Chondrocyte (in vitro differentiated cells): Measurements from ENCODE around the gene IFI35. TPM values are rescaled to one million over a fixed set of nuclear protein-coding genes. Genes with fewer than 3 reads are reported as not detected.

Experiments
- DNase-seq: peaks from one replicate; pipeline ENCODE4 v3.0.0; 2021; ENCODE audit warnings: mixed read lengths, low spot score
- H3K27ac Mint-ChIP-seq: one replicate; pipeline ENCODE4 v1.8.0; 2021; ENCODE audit warnings: mild to moderate bottlenecking, moderate library complexity, mixed read lengths; ENCODE audit not compliant: unreplicated experiment
- H3K27me3 Mint-ChIP-seq: 2 replicates; pipeline ENCODE4 v1.8.0; 2021; ENCODE audit warnings: low read depth, mixed read lengths
- H3K36me3 Mint-ChIP-seq: 2 replicates; pipeline ENCODE4 v1.8.0; 2021; ENCODE audit warnings: low read depth, mixed read lengths
- H3K4me1 Mint-ChIP-seq: 2 replicates; pipeline ENCODE4 v1.8.0; 2021; ENCODE audit warnings: low read depth, mild to moderate bottlenecking, mixed read lengths
- H3K4me3 Mint-ChIP-seq: one replicate; pipeline ENCODE4 v1.8.0; 2021; ENCODE audit warnings: mild to moderate bottlenecking, moderate library complexity, mixed read lengths; ENCODE audit not compliant: unreplicated experiment
- H3K9me3 Mint-ChIP-seq: 2 replicates; pipeline ENCODE4 v1.8.0; 2021; ENCODE audit warnings: low read depth, mixed read lengths
- total RNA-seq: library from RNA; stranded (reverse); gene quantifications from 3 replicates; pipeline ENCODE4 v1.2.1, GENCODE V29; 2021
- TF ChIP-seq, protein P1 (sequence below): fragments of 200-600 bp; sonication (generic); IDR thresholded peaks from 2 replicates; pipeline ENCODE4 v1.5.0; 2021; ENCODE audit warnings: antibody characterized with exemption, mild to moderate bottlenecking, moderate library complexity

IFI35 gene
- total RNA-seq, 1 donor from 2014 or later = 12.8 TPM

GRCh38 chr17:43016216-43016615 lies 9.6 kb downstream of the IFI35 start:
- no peaks in the 10 kb centered on the region for H3K27me3 Mint-ChIP-seq
- H3K27ac Mint-ChIP-seq = peak overlapping the region; percentile 54
- DNase-seq = no peak
- TF ChIP-seq, protein P1, sequence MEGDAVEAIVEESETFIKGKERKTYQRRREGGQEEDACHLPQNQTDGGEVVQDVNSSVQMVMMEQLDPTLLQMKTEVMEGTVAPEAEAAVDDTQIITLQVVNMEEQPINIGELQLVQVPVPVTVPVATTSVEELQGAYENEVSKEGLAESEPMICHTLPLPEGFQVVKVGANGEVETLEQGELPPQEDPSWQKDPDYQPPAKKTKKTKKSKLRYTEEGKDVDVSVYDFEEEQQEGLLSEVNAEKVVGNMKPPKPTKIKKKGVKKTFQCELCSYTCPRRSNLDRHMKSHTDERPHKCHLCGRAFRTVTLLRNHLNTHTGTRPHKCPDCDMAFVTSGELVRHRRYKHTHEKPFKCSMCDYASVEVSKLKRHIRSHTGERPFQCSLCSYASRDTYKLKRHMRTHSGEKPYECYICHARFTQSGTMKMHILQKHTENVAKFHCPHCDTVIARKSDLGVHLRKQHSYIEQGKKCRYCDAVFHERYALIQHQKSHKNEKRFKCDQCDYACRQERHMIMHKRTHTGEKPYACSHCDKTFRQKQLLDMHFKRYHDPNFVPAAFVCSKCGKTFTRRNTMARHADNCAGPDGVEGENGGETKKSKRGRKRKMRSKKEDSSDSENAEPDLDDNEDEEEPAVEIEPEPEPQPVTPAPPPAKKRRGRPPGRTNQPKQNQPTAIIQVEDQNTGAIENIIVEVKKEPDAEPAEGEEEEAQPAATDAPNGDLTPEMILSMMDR = no peak
- no peak overlapping the region for H3K4me3 Mint-ChIP-seq
- peaks cover 35% of the 10 kb centered on the region for H3K4me1 Mint-ChIP-seq
- H3K9me3 Mint-ChIP-seq = no peaks in the 10 kb centered on the region
- peaks cover 30% of the 10 kb centered on the region for H3K36me3 Mint-ChIP-seq

DNA sequence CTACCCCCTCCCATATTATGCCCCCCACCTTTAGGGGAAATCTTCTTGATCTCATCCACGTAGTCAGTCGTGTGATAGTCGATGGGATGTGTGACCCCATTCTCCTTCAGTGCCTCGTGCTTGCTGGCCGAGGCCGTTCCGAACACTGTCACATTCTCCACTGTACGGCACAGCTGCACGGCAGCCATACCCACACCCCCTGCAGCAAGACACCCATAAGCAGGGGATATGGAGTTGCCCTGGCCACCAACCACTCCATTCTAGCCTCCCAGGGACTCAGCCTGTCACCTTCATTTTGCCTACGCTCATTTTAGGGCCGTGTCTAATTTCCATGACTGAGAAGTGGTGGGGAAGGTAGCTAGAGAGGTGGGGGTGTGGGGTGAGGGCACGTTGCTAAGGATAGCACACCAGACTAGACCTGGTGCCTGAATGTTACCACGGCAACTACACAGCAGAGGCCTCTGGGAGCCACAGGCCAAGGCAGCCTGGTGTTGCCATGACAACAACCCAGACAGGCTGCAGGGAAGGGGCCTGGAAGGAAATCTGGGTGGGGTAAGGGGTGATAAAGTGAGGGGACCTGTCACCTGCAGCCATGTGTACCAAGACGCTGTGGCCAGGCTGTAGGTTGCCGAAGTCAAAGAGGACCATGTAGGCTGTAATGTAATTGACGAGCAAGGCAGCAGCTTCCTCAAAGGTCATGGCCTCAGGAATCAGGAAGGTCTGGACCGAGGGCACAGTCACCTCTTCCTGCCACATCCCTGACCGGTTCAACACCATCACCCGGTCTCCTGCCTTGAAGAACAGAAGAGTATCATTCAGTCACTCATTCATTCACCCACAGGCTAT lies 11.6 kb downstream of the IFI35 start:
- TF ChIP-seq, protein P1 = no peak
- Mint-ChIP-seq H3K27ac (no peak overlapping the region), H3K27me3 (no peaks in the 10 kb centered on the region), H3K36me3 (peaks cover 28% of the 10 kb centered on the region), H3K4me3 (no peak overlapping the region), H3K9me3 (no peaks in the 10 kb centered on the region), H3K4me1 (peaks cover 35% of the 10 kb centered on the region)
- no peak for DNase-seq

- no peak overlapping the region for H3K27ac Mint-ChIP-seq
- no peak overlapping the region for H3K4me3 Mint-ChIP-seq
- TF ChIP-seq, protein P1 = no peak
- peaks cover 35% of the 10 kb centered on the region for H3K4me1 Mint-ChIP-seq
- H3K27me3 Mint-ChIP-seq = no peaks in the 10 kb centered on the region
- no peaks in the 10 kb centered on the region for H3K9me3 Mint-ChIP-seq
- DNase-seq = no peak
- peaks cover 26% of the 10 kb centered on the region for H3K36me3 Mint-ChIP-seq
Observed at GRCh38 chr17:43018932-43019331, 12.3 kb downstream of the IFI35 start.

- Mint-ChIP-seq H3K27ac (peak overlapping the region; percentile 98), H3K4me1 (peaks cover 39% of the 10 kb centered on the region), H3K4me3 (peak overlapping the region; percentile 93), H3K36me3 (peaks cover 25% of the 10 kb centered on the region), H3K27me3 (no peaks in the 10 kb centered on the region), H3K9me3 (no peaks in the 10 kb centered on the region)
- TF ChIP-seq, protein P1 = no peak
- no peak for DNase-seq
Observed at GRCh38 chr17:43019418-43019817, 12.8 kb downstream of the IFI35 start.

DNA sequence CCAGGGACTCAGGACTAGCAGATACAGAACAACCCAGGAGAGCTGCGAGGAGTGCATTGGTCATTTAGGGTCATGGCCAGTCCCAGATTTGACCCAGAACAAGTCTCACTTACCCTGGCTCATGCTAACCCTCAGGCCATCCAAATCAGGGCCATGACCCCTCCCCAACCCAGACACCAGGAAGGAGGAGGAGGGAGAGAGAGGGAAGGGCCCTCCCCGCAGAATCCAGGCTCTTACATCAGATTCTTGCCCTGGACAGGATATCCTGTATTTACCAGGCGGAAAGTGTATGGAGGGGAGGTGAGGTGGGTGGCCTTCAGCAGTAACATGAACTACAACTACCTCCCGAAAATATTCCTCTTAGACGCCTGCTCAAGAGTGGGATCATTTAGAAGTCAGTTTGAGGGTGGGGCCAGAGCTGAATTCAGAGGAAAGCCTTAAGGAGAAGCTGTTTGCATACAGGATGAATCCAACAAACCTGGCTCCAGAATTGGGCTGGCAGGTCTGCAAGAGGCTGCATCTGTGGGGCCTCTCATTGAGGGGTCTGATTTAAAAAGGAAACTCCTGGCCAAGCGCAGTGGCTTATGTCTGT lies 13.5 kb downstream of the IFI35 start:
- Mint-ChIP-seq H3K36me3 (peaks cover 20% of the 10 kb centered on the region), H3K27ac (peak overlapping the region; percentile 98), H3K4me1 (peaks cover 40% of the 10 kb centered on the region), H3K9me3 (no peaks in the 10 kb centered on the region), H3K4me3 (peak overlapping the region; percentile 93), H3K27me3 (no peaks in the 10 kb centered on the region)
- TF ChIP-seq, protein P1 = no peak
- no peak for DNase-seq
